Mammary epithelial cell (primary cell): Measurements from ENCODE around the gene ACOT8.
"Not testable (repeated sequence)": the region's sequence is repeated elsewhere in the genome, so short reads cannot be mapped to it uniquely, and the experiment has no call there.

Source experiments
- CTCF ChIP-seq, 2 donors: IDR thresholded peaks in 1 of 2; conservative IDR thresholded peaks in 1 of 2; 2 replicates each; pipeline ENCODE4 v1.5.1; 2011 to 2012; ENCODE audit warnings: inconsistent platforms in 2 of 2, low read length in 2 of 2, mild to moderate bottlenecking in 2 of 2, control low read depth in 1 of 2, low read depth in 1 of 2; ENCODE audit not compliant: insufficient read depth in 1 of 2; ENCODE audit errors: extremely low read depth in 1 of 2
- EZH2 ChIP-seq: IDR thresholded peaks from 2 replicates; pipeline ENCODE4 v1.6.1; 2012; ENCODE audit warnings: low read length, inconsistent platforms, borderline replicate concordance

GRCh38 chr20:45901332-45901731, 44.1 kb upstream of the ACOT8 start:
- not testable (repeated sequence) for TF ChIP-seq CTCF (conservative IDR thresholded peaks at IDR 0.05 in 1 of 2, IDR thresholded peaks at IDR 0.05 in 1 of 2; ENCODE audit: extremely low read depth in 1 of 2, insufficient read depth in 1 of 2, low read depth in 1 of 2, low read length in 2 of 2); EZH2
